OCI-LY7 (cell line): ENCODE measurements around the gene AVPR2. TPM values are rescaled to one million over a fixed set of nuclear protein-coding genes. Genes with fewer than 3 reads are reported as not detected.

Source experiments
- BruUV-seq: library from RNA; stranded (reverse); fragments of 400-500 nt; replicated peaks from 2 replicates; lab custom pipeline; 2021; lab: Mats Ljungman, UMichigan
- CTCF ChIA-PET: fragments of 300-600 bp; sonication (Branson Sonifier 250); formaldehyde crosslinking; loops from one replicate; lab custom pipeline; 2022; ENCODE audit warnings: antibody characterized with exemption; ENCODE audit not compliant: unreplicated experiment; lab: Charles Lee
- POLR2A ChIA-PET: fragments of 300-600 bp; sonication (Branson Sonifier 250); formaldehyde crosslinking; loops from one replicate; lab custom pipeline; 2022; ENCODE audit warnings: antibody characterized with exemption; lab: Charles Lee
- DNase-seq: peaks from one replicate; pipeline ENCODE4 v3.0.0-alpha.2; 2015; ENCODE audit warnings: low spot score
- H2AFZ ChIP-seq: fragments of 200-600 bp; sonication (generic), shearing (Covaris generic); 2 replicates; pipeline ENCODE4 v1.6.1; 2014; ENCODE audit warnings: mild to moderate bottlenecking, antibody characterized with exemption, low read length, moderate library complexity
- H3K27ac ChIP-seq: fragments of 200-600 bp; sonication (generic); 2 replicates; pipeline ENCODE4 v1.5.1; 2014; ENCODE audit warnings: mixed run types, low read depth, mild to moderate bottlenecking, moderate library complexity, low read length, inconsistent platforms; ENCODE audit not compliant: poor library complexity, severe bottlenecking
- H3K36me3 ChIP-seq: fragments of 200-600 bp; sonication (generic); 2 replicates; pipeline ENCODE4 v1.6.1; 2014; ENCODE audit warnings: mild to moderate bottlenecking, antibody characterized with exemption, low read length, moderate library complexity, mixed read lengths; ENCODE audit not compliant: insufficient read depth
- H3K4me1 ChIP-seq: fragments of 200-600 bp; sonication (generic); 2 replicates; pipeline ENCODE4 v1.5.1; 2014; ENCODE audit warnings: mild to moderate bottlenecking, low read length; ENCODE audit not compliant: insufficient read depth, poor library complexity, severe bottlenecking
- H3K4me2 ChIP-seq: fragments of 200-600 bp; sonication (generic); 2 replicates; pipeline ENCODE4 v1.6.1; 2014; ENCODE audit warnings: mild to moderate bottlenecking, low read length
- H3K4me3 ChIP-seq: fragments of 200-600 bp; sonication (generic); 2 replicates; pipeline ENCODE4 v1.5.1; 2014; ENCODE audit warnings: mild to moderate bottlenecking, low read depth, low read length; ENCODE audit not compliant: poor library complexity, severe bottlenecking
- H3K79me2 ChIP-seq: fragments of 200-600 bp; sonication (generic); 2 replicates; pipeline ENCODE4 v1.6.1; 2016; ENCODE audit warnings: low read depth, mild to moderate bottlenecking, low read length, moderate library complexity, mixed read lengths; ENCODE audit not compliant: insufficient read depth
- H3K9me2 ChIP-seq: fragments of 200-600 bp; sonication (generic); 2 replicates; pipeline ENCODE4 v1.6.1; 2016; ENCODE audit warnings: mild to moderate bottlenecking, low read length, mixed read lengths; ENCODE audit not compliant: insufficient read depth
- H3K9me3 ChIP-seq: fragments of 200-600 bp; sonication (generic); 2 replicates; pipeline ENCODE4 v1.6.1; 2014; ENCODE audit warnings: mild to moderate bottlenecking, mixed run types, low read length, mixed read lengths
- H4K20me1 ChIP-seq: fragments of 200-600 bp; sonication (generic); 2 replicates; pipeline ENCODE4 v1.6.1; 2014; ENCODE audit warnings: mild to moderate bottlenecking, antibody characterized with exemption, low read length, moderate library complexity, mixed read lengths; ENCODE audit not compliant: insufficient read depth
- CTCF ChIP-seq: fragments of 200-600 bp; sonication (generic); conservative IDR thresholded peaks from 2 replicates; pipeline ENCODE4 v1.5.1; 2014; ENCODE audit warnings: mild to moderate bottlenecking, antibody characterized with exemption, low read length, moderate library complexity, mixed read lengths
- EZH2phosphoT487 ChIP-seq: fragments of 200-600 bp; sonication (generic); IDR thresholded peaks from 2 replicates; pipeline ENCODE4 v1.6.1; 2018; ENCODE audit warnings: low read depth, borderline replicate concordance, mild to moderate bottlenecking, mixed run types, antibody characterized with exemption, low read length, moderate library complexity, mixed read lengths
- intact Hi-C: fragments of 100-400 bp; cut with micrococcal nuclease; formaldehyde crosslinking; loops from one replicate; pipeline ENCODE4 v1.10.0; 2022; ENCODE audit not compliant: unreplicated experiment
- total RNA-seq, 2 experiments: library from RNA; depleted of rRNA in 1 of 2; stranded (reverse); fragments of >200 nt in 1 of 2; shearing (Covaris generic) in 1 of 2; gene quantifications; 2 replicates each; pipeline ENCODE4 v1.2.3, GENCODE V29; 2014 to 2022

The AVPR2 gene
- total RNA-seq, 2 experiments from 2014 or later = 0.09 TPM; not detected in 1

- Histone ChIP-seq H3K9me3 (no peaks in the 10 kb centered on the region), H3K79me2 (peaks cover 5% of the 10 kb centered on the region; the same call in 1 of the 2 replicates), H2AFZ (no peak overlapping the region), H3K27ac (peak overlapping the region; percentile 62), H3K4me1 (peaks cover 17% of the 10 kb centered on the region), H3K36me3 (peaks cover 27% of the 10 kb centered on the region), H3K4me3 (peak overlapping the region; percentile 87), H4K20me1 (no peaks in the 10 kb centered on the region), H3K9me2 (no peaks in the 10 kb centered on the region), H3K4me2 (peak overlapping the region; percentile 83)
- intact Hi-C loops = no loop called here
- no peak for DNase-seq
- CTCF ChIA-PET = interaction anchor here (0.6 kb wide), 2 partner anchors 10 to 150 kb away, joined by 3 to 13 read pairs; no protein-coding TSS in a partner anchor
- no TSS peak for BruUV-seq
- POLR2A ChIA-PET = interaction anchor here (0.5 to 2.6 kb wide), 3 partner anchors 9 to 461 kb away, joined by 3 to 13 read pairs (median 3); partner anchors contain the start of gene HCFC1
- TF ChIP-seq EZH2phosphoT487 = no peak
- TF ChIP-seq CTCF = no peak
Measured at GRCh38 chrX:153934148-153934761, 29.8 kb downstream of the AVPR2 start.

GRCh38 chrX:153934762-153935325 lies 30.4 kb downstream of the AVPR2 start, which contains the start of gene NAA10:
Gene NAA10 (minus strand): TSS chrX:153935037. CDS start chrX:153934904, 133 bp downstream.
- POLR2A ChIA-PET = interaction anchor here (0.5 to 2.6 kb wide), 2 partner anchors 10 to 460 kb away, joined by 3 to 13 read pairs; no protein-coding TSS in a partner anchor
- no peaks in the 10 kb centered on the region for H3K9me2 ChIP-seq
- intact Hi-C loops = no loop called here

GRCh38 chrX:153935326-153935851 lies 30.9 kb downstream of the AVPR2 start:
- no peaks in the 10 kb centered on the region for H3K9me3 ChIP-seq
- H3K79me2 ChIP-seq = peaks cover 5% of the 10 kb centered on the region; the same call in 1 of the 2 replicates
- no TSS peak for BruUV-seq
- CTCF ChIA-PET = no interaction called here
- peak overlapping the region; percentile 65 for H3K27ac ChIP-seq
- TF ChIP-seq EZH2phosphoT487 = no peak
- TF ChIP-seq CTCF = no peak
- intact Hi-C loops = no loop called here
- peaks cover 18% of the 10 kb centered on the region for H3K36me3 ChIP-seq
- no peak for DNase-seq
- H3K4me2 ChIP-seq = peak overlapping the region; percentile 88
- no peaks in the 10 kb centered on the region for H4K20me1 ChIP-seq
- POLR2A ChIA-PET = interaction anchor here (2.6 kb wide), 1 partner anchor 10 kb away, joined by 13 read pairs; no protein-coding TSS in a partner anchor
- H3K9me2 ChIP-seq = no peaks in the 10 kb centered on the region
- H3K4me1 ChIP-seq = peaks cover 10% of the 10 kb centered on the region
- peak overlapping the region; percentile 51 for H2AFZ ChIP-seq
- peak overlapping the region; percentile 87 for H3K4me3 ChIP-seq

More at GRCh38 chrX:153934762-153935325, 30.4 kb downstream of the AVPR2 start, which contains the start of gene NAA10:
- Histone ChIP-seq H3K9me3 (no peaks in the 10 kb centered on the region), H3K4me2 (peak within 1 kb of the TSS; percentile 88), H3K4me3 (peak within 1 kb of the TSS; percentile 87), H3K4me1 (peaks cover 11% of the 10 kb centered on the region), H3K27ac (peak within 1 kb of the TSS; percentile 65), H3K79me2 (peaks cover 5% of the 10 kb centered on the region; the same call in 1 of the 2 replicates), H2AFZ (peak within 1 kb of the TSS; percentile 51), H4K20me1 (no peaks in the 10 kb centered on the region), H3K36me3 (peaks cover 22% of the 10 kb centered on the region)
- DNase-seq = peak; percentile 75
- no TSS peak for BruUV-seq
- CTCF ChIA-PET = interaction anchor here (0.6 kb wide), 1 partner anchor 150 kb away, joined by 13 read pairs; no protein-coding TSS in a partner anchor
- TF ChIP-seq EZH2phosphoT487 = no peak
